Measurements from ENCODE around the gene ADAMTS6. TPM values are rescaled to one million over a fixed set of nuclear protein-coding genes. Genes with fewer than 3 reads are reported as not detected.
A peak's percentile ranks its signal among the peaks of the same experiment; 100 is the strongest.

The ADAMTS6 gene
- total RNA-seq, 1 experiment from 2014 or later: 2.8 TPM

DNA sequence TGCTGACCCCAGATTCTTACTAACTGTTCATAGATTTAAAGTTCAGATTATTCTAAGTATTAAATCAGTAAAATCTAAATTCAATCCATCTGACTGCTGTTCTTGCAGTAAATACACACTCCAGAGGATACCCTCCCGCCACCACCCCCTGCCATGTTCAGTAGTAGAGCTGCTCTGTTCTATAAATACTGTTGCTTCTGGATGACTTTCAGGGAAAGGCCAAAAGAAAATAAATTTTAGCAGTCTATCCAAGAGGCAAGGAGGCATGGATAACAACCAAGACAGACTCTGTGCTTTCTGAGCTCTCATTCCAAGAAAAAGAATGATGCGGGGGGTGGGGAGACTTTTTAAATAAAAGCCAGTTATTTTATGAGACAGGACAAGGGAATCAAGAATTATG is 115.1 kb downstream of the ADAMTS6 start (continued):
- TF ChIP-seq, protein P1, sequence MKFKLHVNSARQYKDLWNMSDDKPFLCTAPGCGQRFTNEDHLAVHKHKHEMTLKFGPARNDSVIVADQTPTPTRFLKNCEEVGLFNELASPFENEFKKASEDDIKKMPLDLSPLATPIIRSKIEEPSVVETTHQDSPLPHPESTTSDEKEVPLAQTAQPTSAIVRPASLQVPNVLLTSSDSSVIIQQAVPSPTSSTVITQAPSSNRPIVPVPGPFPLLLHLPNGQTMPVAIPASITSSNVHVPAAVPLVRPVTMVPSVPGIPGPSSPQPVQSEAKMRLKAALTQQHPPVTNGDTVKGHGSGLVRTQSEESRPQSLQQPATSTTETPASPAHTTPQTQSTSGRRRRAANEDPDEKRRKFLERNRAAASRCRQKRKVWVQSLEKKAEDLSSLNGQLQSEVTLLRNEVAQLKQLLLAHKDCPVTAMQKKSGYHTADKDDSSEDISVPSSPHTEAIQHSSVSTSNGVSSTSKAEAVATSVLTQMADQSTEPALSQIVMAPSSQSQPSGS (CRISPR knock-in tag; IDR thresholded peaks at IDR 0.05; ENCODE audit: borderline replicate concordance, low read depth): no peak
- TF ChIP-seq FOXK1 (CRISPR knock-in tag; IDR thresholded peaks at IDR 0.05): no peak
- TF ChIP-seq RELA (CRISPR knock-in tag; IDR thresholded peaks at IDR 0.05; ENCODE audit: borderline replicate concordance): no peak
- no peak for TF ChIP-seq TP53 (CRISPR knock-in tag; IDR thresholded peaks at IDR 0.05)
- TF ChIP-seq ETV6 (CRISPR knock-in tag; IDR thresholded peaks at IDR 0.05): no peak
- TF ChIP-seq NR3C1 (CRISPR knock-in tag; conservative IDR thresholded peaks at IDR 0.05; ENCODE audit: low read depth): no peak
- TF ChIP-seq, protein P2, sequence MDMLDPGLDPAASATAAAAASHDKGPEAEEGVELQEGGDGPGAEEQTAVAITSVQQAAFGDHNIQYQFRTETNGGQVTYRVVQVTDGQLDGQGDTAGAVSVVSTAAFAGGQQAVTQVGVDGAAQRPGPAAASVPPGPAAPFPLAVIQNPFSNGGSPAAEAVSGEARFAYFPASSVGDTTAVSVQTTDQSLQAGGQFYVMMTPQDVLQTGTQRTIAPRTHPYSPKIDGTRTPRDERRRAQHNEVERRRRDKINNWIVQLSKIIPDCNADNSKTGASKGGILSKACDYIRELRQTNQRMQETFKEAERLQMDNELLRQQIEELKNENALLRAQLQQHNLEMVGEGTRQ (CRISPR knock-in tag; IDR thresholded peaks at IDR 0.05): no peak
- TF ChIP-seq, protein P3, sequence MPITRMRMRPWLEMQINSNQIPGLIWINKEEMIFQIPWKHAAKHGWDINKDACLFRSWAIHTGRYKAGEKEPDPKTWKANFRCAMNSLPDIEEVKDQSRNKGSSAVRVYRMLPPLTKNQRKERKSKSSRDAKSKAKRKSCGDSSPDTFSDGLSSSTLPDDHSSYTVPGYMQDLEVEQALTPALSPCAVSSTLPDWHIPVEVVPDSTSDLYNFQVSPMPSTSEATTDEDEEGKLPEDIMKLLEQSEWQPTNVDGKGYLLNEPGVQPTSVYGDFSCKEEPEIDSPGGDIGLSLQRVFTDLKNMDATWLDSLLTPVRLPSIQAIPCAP (CRISPR knock-in tag; IDR thresholded peaks at IDR 0.05): no peak
- TF ChIP-seq, protein P4, sequence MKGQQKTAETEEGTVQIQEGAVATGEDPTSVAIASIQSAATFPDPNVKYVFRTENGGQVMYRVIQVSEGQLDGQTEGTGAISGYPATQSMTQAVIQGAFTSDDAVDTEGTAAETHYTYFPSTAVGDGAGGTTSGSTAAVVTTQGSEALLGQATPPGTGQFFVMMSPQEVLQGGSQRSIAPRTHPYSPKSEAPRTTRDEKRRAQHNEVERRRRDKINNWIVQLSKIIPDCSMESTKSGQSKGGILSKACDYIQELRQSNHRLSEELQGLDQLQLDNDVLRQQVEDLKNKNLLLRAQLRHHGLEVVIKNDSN (CRISPR knock-in tag; IDR thresholded peaks at IDR 0.05): no peak
- TF ChIP-seq JAZF1 (CRISPR knock-in tag; IDR thresholded peaks at IDR 0.05): no peak
- TF ChIP-seq FOXP1 (CRISPR knock-in tag; IDR thresholded peaks at IDR 0.05; ENCODE audit: borderline replicate concordance): no peak

DNA sequence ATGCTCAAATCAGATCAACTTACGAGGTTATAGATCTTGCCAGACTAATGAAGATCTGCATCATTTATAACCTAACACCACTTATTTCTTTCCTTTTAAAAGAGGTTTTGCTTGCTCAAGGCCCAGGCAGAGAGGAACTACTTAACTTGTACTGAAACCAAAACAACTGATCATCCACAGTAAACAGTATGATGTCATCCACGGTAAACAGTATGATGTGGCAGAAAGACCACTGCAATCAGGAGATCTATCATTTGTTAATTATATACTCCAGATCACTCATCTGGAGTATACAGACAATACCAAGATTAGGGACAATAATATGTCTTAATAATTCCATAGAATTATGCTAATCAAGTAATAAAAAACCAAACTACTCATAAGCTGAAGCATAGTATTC is 116.8 kb downstream of the ADAMTS6 start:
- Mint-ChIP-seq H3K4me3 (no peak overlapping the region), H3K4me1 (peaks cover 26% of the 10 kb centered on the region), H3K9me3 (no peaks in the 10 kb centered on the region), H3K27ac (peak overlapping the region; percentile 41; the same call in 1 of the 2 replicates), H3K36me3 (no peaks in the 10 kb centered on the region), H3K27me3 (ENCODE audit: low read depth) (no peaks in the 10 kb centered on the region)
- ChIA-PET CTCF (interaction anchor here (0.6 to 0.8 kb wide), 2 partner anchors 9 to 1215 kb away, joined by 3 to 4 read pairs; no protein-coding TSS in a partner anchor), POLR2A (no interaction called here)
- no peak for TF ChIP-seq SMAD3 (CRISPR knock-in tag; IDR thresholded peaks at IDR 0.05; ENCODE audit: borderline replicate concordance)
- TF ChIP-seq CBFB (CRISPR knock-in tag; IDR thresholded peaks at IDR 0.05; ENCODE audit: low read depth): no peak
- TF ChIP-seq NFE2L1 (CRISPR knock-in tag; IDR thresholded peaks at IDR 0.05): no peak
- TF ChIP-seq FOXP1 (CRISPR knock-in tag; IDR thresholded peaks at IDR 0.05; ENCODE audit: borderline replicate concordance): no peak
- no peak for TF ChIP-seq GABPB1 (CRISPR knock-in tag; IDR thresholded peaks at IDR 0.05)
- no peak for TF ChIP-seq IRF2 (CRISPR knock-in tag; IDR thresholded peaks at IDR 0.05; ENCODE audit: borderline replicate concordance, low read depth)
- TF ChIP-seq ETV6 (CRISPR knock-in tag; IDR thresholded peaks at IDR 0.05): no peak
- ATAC-seq (no peak), DNase-seq (ENCODE audit: low spot score) (no peak)

DNA sequence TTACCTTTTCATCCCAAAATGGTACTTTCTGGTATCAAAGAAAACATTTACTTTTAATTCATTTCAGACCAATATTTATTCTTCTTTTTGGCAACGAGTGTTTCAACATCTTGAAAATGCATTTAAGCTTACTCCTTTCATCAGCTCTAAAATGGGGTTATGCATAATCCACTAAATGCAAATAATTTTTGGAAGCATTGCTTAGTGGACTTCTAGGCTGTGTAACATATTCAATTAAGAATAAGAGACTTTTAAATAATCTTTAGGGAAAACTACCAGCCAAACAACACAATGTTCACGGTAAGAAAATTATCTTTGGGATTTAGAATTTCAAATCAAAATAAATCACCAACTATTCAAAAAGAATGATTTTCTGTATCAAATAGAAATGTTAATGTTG is 118.2 kb downstream of the ADAMTS6 start:
- Mint-ChIP-seq H3K27ac (no peak overlapping the region), H3K4me1 (peaks cover 26% of the 10 kb centered on the region), H3K36me3 (no peaks in the 10 kb centered on the region), H3K27me3 (ENCODE audit: low read depth) (no peaks in the 10 kb centered on the region), H3K9me3 (no peaks in the 10 kb centered on the region), H3K4me3 (no peak overlapping the region)
- ATAC-seq: no peak
- no peak for DNase-seq (ENCODE audit: low spot score)
- ChIA-PET CTCF (interaction anchor here (0.7 to 1.2 kb wide), 2 partner anchors 10 to 553 kb away, joined by 3 to 4 read pairs; no protein-coding TSS in a partner anchor), POLR2A (no interaction called here)
- TF ChIP-seq, protein P5, sequence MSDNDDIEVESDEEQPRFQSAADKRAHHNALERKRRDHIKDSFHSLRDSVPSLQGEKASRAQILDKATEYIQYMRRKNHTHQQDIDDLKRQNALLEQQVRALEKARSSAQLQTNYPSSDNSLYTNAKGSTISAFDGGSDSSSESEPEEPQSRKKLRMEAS (CRISPR knock-in tag; IDR thresholded peaks at IDR 0.05): no peak
- TF ChIP-seq, protein P6, sequence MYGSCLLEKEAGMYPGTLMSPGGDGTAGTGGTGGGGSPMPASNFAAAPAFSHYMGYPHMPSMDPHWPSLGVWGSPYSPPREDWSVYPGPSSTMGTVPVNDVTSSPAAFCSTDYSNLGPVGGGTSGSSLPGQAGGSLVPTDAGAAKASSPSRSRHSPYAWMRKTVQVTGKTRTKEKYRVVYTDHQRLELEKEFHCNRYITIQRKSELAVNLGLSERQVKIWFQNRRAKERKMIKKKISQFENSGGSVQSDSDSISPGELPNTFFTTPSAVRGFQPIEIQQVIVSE (CRISPR knock-in tag; IDR thresholded peaks at IDR 0.05; ENCODE audit: borderline replicate concordance): no peak
- TF ChIP-seq ZNF232 (CRISPR knock-in tag; IDR thresholded peaks at IDR 0.05): no peak
- TF ChIP-seq ELF4 (CRISPR knock-in tag; IDR thresholded peaks at IDR 0.05; ENCODE audit: low read depth): no peak
- TF ChIP-seq, protein P7, sequence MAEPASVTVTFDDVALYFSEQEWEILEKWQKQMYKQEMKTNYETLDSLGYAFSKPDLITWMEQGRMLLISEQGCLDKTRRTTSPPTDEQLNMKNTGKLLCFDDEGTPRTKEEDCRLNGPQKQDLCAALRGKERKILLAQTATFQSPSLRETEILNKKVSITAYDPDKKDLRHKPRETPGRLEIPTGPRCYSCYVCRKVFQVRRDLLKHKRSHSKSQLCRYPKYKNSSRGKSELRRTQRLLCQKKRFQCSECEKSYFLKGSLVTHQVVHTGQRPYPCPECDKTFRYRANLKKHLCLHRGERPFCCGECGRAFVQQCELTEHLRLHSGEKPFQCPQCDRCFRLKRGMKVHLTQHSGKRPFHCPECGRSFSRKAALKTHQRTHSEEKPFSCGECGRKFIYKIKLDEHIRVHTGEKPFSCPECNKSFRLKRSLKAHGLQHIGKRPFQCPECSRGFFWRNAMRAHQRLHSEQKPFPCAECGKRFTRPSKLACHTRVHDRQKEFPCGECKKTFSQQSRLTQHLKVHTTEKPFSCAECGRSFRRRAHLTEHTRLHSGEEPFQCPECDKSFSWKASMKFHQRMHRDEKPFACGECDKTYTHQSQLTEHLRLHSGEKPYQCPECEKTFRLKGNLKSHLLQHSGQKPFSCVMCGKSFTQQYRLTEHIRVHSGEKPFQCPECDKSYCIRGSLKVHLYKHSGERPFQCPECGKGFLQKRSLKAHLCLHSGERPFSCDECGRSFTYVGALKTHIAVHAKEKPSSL (CRISPR knock-in tag; conservative IDR thresholded peaks at IDR 0.05): no peak
- TF ChIP-seq, protein P8, sequence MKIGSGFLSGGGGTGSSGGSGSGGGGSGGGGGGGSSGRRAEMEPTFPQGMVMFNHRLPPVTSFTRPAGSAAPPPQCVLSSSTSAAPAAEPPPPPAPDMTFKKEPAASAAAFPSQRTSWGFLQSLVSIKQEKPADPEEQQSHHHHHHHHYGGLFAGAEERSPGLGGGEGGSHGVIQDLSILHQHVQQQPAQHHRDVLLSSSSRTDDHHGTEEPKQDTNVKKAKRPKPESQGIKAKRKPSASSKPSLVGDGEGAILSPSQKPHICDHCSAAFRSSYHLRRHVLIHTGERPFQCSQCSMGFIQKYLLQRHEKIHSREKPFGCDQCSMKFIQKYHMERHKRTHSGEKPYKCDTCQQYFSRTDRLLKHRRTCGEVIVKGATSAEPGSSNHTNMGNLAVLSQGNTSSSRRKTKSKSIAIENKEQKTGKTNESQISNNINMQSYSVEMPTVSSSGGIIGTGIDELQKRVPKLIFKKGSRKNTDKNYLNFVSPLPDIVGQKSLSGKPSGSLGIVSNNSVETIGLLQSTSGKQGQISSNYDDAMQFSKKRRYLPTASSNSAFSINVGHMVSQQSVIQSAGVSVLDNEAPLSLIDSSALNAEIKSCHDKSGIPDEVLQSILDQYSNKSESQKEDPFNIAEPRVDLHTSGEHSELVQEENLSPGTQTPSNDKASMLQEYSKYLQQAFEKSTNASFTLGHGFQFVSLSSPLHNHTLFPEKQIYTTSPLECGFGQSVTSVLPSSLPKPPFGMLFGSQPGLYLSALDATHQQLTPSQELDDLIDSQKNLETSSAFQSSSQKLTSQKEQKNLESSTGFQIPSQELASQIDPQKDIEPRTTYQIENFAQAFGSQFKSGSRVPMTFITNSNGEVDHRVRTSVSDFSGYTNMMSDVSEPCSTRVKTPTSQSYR (CRISPR knock-in tag; IDR thresholded peaks at IDR 0.05): no peak
- TF ChIP-seq TEAD4 (CRISPR knock-in tag; IDR thresholded peaks at IDR 0.05): no peak
- no peak for TF ChIP-seq TEAD1 (CRISPR knock-in tag; IDR thresholded peaks at IDR 0.05)
